H54 (cell line): Measurements from ENCODE around the gene HHAT.

ENCODE experiments used
- DNase-seq: peaks from one replicate; pipeline ENCODE4 v3.0.0; 2011; ENCODE audit warnings: low spot score, mixed read lengths; ENCODE audit not compliant: insufficient read length
- FAIRE-seq: peaks from 3 replicates; lab custom pipeline; 2011; peaks lifted over from hg19 to GRCh38; lab: Jason Lieb, UNC
- POLR2A ChIP-seq: IDR thresholded peaks from 2 replicates; pipeline ENCODE4 v1.6.1; 2011; ENCODE audit warnings: low read depth, mild to moderate bottlenecking, low read length

Gene HHAT

DNA sequence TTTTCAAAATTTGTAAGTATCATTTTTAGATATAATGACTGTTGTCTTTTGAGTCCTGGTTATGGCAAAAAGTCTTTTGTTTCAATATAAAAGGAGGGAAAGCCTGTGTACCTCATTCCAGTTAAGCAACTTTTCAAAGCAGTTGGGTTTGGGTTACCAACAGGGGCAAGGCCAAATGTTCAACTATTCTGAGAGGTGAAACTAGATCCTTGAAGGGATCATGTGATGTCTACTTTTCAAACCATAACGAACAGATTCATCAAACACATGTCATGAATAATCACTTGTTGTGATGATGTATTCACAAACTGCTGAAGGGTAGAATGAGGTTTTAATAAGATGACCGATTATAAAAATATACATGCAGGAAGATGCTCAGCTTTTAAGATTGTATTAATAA is 171.3 kb downstream of the HHAT start:
- no peak for FAIRE-seq

DNA sequence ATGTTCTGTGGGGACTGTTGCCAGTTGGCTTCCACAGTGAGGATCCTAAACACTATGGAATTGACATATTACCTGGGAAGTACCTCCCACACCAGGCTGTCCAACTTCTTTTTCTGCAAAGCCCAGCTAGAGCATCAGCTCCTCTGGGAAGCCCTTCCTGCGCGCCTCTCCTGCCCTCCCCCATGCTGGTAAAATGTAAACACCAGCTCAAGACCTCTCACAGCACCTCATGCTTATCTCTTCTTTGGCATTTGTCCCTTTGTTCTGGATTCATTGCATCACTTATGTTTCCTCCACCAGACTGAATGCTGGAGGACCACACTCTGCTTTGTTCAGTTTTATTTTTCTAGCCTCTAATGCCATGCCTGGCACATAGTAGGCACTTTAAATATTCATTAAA is 172.1 kb downstream of the HHAT start:
- FAIRE-seq (no peak), DNase-seq (no peak)

More for the DNA sequence above, 171.3 kb downstream of the HHAT start:
- DNase-seq = no peak
- TF ChIP-seq POLR2A = no peak

DNA sequence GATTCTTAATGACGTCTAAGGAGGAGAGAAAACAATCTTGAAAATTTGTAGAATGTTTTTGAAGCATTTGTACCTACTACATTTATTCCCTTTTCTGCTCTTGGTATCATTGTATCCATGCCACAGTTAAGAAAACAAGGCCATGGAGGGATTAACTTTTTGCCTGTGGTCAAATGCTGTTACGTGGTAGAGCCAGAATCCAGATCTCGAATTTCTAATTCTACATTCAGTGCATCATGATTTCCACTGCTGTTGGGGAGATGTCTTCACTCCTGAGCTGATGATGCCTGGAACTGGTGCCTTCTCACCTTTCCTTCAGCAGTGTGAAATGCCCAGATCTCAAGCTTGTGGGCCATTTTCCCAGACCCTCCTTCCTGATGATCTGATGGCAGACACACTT is 175.6 kb downstream of the HHAT start:
- no peak for FAIRE-seq

More for the DNA sequence above, 172.1 kb downstream of the HHAT start:
- no peak for TF ChIP-seq POLR2A

DNA sequence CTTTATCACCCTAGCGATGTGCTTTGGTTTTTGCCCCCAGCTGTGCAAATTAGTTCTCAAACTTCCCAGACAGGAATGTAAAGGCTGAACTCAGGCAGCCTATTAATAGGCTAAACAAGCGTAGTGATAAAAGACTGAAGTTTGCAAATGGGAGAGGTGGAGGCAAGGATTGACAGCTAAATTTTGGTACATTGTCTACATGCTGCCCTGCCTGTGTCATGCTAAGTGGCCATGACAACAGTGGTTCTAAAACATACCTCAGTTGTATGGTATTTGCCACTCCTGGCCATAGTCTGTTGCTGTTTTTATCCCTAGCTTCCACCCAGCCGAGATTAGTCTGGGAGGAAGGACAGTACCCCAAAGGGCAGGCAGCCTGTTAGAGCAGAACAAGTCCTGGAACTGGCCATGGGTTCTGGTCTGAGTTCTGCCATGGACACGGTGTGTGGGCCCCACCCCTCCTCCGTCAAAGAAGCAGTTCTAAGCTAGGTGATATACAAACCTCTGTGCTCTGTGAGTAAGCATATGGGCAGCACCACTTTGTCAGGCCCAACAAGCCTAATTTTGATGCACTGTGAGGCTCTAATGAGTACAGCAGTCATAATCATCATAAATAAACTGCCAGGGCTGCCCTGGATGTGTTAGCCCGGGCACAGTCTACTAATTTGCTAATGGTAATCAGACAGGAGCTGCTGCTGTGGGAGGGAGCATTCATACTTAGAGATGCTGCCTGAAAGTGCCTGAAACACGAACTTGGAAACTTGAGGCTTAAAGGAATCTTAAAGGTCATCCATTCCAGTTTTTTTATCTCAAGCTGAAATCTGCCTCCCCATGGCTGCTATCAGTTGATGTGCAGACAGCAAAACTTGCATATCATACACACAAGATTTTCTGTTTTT is 177.1 kb downstream of the HHAT start:
- DNase-seq (no peak), FAIRE-seq (no peak)
- TF ChIP-seq POLR2A = no peak

More for the DNA sequence above, 175.6 kb downstream of the HHAT start:
- DNase-seq = no peak
- no peak for TF ChIP-seq POLR2A

DNA sequence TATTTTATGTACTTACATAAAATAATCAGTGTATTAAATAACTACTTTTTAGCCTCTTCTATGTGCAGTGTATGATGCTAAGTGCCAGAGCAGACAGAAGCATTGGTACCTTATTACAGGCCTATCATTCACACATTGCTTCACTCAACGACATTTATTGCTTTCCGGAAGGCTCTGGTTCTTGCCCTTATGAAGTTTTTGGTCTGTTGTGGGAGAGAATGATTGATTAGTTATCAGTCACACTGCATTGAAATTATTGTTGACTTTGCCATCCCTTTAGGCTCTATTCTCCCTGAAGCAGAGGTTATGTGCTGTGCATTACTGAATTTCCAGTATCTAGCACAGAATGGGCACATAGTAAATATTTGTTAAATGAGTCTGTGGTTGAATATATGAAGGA is 178.0 kb downstream of the HHAT start:
- DNase-seq (no peak), FAIRE-seq (no peak)
- no peak for TF ChIP-seq POLR2A

DNA sequence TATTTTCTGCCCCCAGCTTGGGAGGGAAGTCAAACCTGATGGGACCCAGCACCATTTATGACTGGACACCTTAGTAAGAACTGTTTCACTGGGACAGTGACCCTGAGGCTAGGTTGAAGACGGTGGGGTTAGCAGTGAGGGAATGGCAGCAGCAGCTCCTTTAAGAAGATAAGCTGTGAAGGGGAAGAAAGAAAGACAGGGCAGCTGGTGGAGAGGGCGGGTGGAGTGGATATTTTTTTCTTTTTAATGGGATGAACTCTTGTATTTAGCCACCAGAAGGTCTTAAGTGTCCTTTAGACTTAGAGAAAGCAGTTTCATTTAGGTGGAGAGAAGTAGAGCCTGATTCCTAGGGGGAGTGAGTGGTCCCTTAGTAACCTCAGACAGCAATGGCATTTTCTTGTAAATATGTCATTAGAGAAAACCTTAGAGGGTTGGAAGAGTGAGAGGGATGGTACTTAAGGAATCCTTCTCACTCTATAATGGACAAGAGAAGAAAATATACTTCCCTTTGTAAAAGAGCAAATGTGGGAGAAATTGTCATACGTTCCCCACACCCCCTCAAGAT is 187.5 kb downstream of the HHAT start:
- FAIRE-seq = no peak
- TF ChIP-seq POLR2A = no peak
- DNase-seq = no peak

DNA sequence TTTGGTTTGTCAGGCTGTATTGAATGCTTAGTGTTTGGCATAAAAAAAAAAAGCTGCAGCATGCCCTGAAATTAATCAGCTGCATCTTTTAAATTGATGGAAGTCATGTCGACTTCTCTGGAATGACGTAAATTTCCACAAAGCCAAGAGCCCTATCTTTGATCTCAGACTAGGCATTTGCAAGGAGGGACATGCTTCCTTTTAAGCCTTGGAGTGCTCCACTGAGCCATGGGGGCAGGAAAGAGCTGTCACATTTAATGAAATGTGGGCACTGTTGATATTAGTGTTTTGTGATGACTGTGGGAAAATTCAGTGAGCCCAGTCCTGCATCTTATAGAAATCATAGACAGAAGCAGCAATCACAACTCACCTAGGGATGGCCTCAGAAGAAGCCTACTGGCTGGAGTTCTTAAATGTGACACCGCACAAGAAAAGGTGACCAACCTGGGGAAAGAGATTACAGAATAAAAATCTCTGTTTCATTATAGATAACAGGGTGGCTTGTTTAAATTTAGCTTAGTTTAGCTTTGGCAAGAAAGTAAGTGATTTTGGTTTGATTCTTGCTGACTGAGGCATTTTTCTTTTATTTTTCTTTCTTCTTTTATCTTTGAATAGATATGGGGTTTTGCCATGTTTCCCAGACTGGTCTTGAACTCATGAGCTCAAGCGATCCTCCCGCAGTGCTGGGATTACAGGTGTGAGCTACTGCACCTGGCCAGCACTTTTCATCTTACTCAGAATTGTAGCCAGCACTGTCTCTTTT is 188.2 kb downstream of the HHAT start:
- FAIRE-seq = no peak
- DNase-seq = no peak
- no peak for TF ChIP-seq POLR2A

DNA sequence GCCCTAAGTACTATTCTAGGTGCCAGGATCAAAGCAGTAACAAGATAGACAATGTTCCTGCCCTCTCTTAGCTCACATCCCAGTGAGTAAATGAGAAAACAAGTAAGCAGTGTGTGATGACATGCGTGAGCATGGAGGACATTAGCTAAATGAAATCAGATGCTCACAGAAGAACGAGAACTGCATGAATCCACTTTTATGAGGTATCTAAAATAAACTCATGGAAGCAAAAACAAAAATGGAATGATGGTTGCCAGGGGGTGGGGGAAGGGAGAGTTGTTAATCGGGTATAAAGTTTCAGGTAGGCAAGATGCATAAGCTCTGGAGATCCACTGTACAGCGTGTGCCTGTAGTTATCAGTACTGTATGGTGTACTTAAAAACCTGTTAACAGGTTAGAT is 195.1 kb downstream of the HHAT start:
- TF ChIP-seq POLR2A = no peak
- DNase-seq = no peak
- no peak for FAIRE-seq

DNA sequence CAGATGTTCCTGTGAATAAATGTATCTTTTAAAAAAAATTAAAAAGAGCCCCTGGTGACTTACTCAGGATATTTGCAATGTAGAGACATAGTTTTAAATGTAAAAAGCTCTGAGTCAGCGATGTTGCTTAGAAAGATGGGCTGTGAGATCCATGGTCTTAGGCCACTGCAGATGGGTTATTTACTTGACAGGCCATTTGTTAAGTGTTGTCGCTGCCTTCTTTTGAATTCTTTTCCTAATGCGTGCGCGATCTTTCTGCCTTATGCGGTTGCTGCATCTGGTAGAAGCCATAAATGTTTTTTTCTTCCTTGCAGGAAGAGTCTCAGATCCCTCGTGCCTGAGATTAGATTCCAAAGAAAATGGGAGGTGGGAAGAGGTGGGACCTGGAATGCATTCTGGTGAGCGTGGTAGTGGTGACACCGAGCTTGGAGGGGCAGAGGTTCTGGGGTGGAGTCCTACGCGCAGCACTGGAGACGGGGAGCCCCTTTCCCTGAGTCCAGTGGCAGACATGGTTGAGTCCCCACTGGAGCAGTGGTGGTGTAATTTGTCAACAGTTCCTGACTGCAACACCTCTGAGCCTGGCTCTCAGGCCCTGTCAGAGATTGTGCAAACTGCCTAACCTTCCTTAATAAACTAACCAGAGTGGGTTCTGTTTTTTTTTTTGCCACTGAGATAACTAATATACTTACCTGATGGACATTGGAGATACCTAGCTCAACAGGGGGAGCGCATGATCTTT is 197.2 kb downstream of the HHAT start:
- TF ChIP-seq POLR2A = no peak
- DNase-seq (no peak), FAIRE-seq (no peak)

DNA sequence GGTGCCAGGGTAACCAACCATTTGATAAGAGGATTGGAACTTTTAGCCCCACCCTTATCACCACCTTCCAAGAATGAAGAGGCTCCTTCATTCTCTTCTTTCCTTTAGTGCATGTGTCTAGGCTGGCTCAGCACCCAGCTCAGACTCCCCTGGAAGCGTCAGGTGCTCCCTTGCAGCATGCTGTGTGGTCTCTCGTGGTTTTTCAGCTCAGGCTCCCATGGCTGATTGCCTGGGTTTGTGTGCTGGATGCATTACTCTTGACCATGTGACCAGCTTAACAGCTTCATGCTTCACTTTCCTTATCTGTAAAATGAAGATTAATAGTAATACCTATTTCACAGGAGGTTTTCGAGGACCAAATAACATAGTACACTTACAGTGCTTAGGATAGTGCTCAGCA is 198.4 kb downstream of the HHAT start:
- no peak for FAIRE-seq
- TF ChIP-seq POLR2A = no peak

DNA sequence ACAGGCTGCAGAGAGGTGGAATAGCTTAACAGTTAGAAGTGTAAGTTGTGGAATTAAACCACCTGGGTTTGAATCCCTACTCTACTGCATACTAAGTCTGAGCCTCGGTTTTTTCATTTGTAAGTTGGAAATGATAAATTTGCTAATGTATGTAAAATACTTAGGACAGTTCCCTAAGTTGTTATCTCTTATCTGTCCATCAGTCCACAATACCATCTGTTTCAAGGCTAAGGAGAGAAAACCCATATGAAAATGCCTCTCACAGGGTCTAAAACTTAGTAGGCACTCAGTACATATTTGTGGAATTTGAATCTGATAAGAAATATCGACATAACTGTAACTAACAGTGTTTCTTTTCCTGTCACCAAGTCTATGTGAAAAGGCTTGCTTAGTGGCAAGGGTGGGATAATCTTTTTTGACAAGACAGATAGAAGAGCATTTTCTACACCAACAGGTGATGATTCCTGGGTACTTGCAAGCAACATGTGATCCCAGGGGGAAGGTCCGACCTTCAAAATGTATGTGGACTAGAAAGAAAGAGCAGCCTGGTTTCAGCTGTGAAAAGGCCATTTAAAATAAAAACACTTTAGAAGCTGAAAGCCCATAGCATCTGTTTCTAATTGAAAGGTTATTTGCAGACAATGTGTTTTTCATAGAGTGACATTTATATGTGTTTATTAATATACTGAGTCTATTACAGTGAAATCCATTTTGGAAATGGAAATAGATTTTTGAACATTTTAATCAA is 202.9 kb downstream of the HHAT start:
- no peak for TF ChIP-seq POLR2A
- DNase-seq = no peak
- FAIRE-seq = no peak

More for the DNA sequence above, 198.4 kb downstream of the HHAT start:
- no peak for DNase-seq

DNA sequence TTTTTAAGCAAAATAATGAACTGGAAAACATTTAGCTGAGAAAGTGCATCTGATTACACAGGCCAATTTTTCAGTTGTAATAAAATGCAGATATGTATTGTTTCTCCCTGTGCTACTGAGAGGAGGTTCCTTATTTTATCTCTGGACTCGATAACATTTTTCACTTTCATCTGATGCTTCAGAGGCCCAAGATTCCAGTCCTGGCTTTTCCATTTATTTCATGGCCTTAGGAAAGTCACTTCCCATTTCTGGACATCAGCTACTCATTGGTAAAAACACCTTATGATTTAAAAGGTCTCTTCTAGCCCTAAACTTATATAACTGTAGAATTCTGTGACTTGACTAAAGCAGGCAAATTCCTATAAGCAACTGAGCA is 203.5 kb downstream of the HHAT start:
- FAIRE-seq (no peak), DNase-seq (no peak)
- no peak for TF ChIP-seq POLR2A

DNA sequence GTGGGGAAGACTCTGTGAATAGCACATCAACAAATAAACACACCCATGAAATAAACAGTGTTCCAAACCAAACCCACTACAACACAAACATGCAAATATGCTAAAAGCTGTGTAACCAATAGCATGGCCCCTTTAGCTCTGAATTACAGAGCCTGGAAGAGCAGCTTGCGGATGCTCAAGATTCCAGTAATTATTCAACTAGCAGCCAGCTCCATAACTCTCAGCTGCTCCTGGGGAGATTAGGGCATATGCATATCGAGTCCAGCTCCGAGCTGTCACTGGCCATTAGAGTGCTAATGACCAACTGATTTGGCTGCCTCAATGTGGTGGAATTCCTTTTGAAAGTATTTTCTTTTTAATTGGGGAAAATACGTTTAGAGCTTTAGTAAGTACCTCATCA is 207.1 kb downstream of the HHAT start:
- DNase-seq (no peak), FAIRE-seq (no peak)
- no peak for TF ChIP-seq POLR2A
